ENCODE results near the gene L3MBTL4.
A peak's percentile ranks its signal among the peaks of the same experiment; 100 is the strongest.

Gene L3MBTL4

GRCh38 chr18:5948237-5948636 lies 466.5 kb downstream of the L3MBTL4 start:
- no peak for DNase-seq

GRCh38 chr18:5944448-5944847 lies 470.3 kb downstream of the L3MBTL4 start:
- DNase-seq, result no peak

DNA sequence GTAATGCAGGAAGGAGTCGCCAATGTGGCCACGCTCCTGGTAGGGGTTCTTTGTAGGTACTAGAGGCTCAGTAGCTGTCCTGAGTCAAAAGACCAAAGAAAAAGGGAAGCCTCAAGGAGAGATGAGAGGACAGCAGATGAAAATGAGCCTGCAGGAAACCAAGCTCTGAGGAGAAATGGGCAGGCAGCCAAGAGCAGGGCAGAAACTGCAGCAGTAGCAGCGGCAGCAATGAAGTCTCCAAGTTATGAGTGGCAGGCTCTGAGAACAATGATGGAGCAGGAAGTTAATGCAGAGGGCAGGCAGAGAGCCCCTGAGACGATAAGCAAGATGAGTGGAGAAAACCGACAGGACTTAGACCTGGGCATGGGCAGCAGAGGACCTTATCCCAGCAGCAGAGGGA lies 471.2 kb downstream of the L3MBTL4 start:
- peak; percentile 32 for DNase-seq

GRCh38 chr18:5942591-5942990 lies 472.1 kb downstream of the L3MBTL4 start:
- DNase-seq, result peak; percentile 35

- DNase-seq, result no peak
Measured at GRCh38 chr18:5941890-5942289, 472.8 kb downstream of the L3MBTL4 start.

- no peak for DNase-seq
Measured at GRCh38 chr18:5939801-5940667, 474.7 kb downstream of the L3MBTL4 start.

DNA sequence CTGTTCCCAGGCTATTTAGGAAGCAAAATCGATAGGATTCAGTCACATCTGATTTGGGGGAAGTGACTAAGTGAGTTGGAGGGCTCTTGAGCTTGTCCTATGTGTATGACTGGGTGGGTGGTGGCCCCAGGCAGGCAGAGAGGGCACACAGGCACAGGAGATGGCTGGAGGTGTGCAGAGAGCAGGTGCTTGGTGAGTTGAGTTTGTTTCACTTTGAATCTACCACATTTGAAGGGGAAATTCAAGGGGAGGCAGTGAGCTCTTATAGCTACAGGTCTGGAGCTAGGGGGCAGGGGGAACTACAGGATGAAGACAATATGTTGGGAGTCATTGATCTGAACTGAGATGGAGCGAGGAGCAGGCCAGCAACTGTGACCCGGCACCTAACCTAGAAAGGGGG lies 476.9 kb downstream of the L3MBTL4 start:
- no peak for DNase-seq

DNA sequence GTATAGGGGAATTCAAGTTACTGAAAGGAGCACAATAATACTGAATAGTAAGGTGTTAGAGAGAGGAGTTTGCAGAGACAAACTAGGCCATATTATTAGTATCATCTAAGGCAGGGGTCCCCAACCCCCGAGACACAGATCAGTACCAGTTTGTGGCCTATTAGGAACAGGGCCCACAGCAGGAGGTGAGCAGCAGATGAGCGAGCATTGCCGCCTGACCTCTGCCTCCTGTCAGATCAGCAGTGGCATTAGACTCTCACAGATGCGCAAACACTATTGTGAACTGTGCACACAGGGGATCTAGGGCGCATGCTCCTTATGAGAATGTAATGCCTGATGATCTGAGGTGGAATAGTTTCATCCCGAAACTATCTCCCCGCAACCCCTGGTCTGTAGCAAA lies 477.6 kb downstream of the L3MBTL4 start:
- no peak for DNase-seq

DNA sequence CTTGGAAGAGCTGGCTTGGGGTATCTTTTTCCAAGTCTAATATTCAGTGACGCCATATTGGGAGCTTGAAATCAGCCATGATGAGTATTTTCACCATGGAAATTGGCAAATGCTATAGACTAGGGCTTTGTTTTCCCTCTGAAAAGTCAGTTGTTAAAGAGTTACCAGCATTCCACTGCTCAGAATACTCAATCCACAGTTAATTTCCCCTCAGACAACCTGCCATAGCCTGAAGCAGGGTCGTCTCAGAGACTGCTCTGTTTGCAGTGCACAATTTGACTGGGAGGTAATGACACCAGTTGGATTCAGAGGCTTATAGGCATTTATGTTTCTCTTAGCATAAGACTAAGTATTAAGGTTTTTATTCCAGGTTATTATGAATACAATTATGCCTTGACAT lies 483.9 kb downstream of the L3MBTL4 start:
- no peak for DNase-seq

- no peak for DNase-seq
Measured at GRCh38 chr18:5918205-5918858, 496.4 kb downstream of the L3MBTL4 start.

DNA sequence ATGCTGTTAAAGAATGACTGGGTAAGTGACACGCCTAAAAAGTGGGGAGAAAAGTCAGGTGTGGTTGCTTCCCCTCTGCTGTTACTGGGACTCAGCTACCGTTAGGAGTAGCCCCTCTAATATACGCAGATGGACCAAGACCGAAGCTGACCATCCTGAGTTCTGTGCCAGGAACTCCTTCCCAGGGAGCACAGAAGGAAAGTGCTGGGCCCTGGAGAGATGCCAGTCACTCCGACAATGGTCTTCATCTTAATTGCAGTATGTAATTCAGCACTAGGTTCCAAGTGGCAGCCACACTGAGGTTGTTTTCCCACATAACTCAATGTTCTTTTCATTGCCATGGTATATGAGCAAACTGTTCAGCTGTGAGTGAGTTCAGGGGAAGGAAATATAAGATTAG lies 499.8 kb downstream of the L3MBTL4 start:
- DNase-seq, result no peak

DNA sequence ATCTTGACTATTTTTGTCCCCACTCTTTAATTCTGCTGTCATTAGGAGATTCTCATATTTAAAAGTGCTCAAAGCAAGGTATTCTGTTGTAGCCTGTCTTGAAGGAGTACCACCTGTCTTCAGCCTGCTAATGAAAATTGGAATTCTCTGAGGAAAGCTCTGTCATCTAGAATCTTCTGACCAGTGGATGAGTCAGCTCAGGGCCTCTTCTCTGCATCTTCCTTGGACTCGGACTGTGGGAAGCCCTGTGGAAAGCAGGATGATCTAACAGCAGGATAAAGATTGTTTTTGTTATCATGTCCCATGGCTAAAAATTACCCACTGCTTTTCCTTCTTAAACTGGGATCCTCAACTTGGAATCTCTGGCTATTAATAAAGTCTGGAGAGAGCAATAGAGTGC lies 500.7 kb downstream of the L3MBTL4 start:
- DNase-seq, result no peak

DNA sequence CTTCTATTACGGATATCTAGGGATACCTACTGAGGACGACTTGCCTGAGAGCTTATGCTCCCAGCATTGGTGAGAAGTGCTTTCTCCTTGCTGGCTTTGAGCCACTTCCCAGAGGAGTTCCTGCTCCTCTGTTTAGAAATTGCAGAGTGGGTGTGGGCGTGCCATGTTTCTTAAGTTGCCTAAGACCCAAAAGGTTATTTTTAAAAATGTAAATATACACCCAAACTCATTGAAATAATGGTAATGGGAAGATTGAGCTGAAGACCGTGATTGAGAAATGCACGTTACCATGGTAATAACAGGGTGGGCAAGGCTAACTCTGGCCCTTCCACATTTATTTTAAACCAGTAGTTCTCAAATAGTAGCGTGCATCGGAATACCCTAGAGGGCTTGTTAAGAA lies 502.1 kb downstream of the L3MBTL4 start:
- DNase-seq, result no peak

DNA sequence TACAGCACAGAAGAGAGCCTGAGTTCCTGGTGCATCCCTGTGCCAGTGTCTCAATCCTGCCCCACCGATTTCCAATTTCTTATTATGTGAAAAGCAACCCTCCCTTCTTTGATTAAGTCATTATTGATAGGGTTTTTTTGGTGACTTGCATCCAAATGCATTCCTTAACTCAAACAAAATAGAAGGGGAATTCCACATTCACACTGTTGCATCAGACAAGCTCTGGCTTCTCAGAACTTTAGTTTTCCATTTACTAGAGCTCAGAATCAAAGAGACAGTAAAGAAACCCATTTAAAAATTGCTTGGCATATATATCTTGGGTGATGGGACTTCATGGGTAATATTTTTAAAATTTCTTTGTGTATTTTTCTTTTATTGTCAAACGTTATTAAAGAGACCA lies 505.6 kb downstream of the L3MBTL4 start:
- no peak for DNase-seq

All from hematopoietic multipotent progenitor cell treated with erythropoietin and hydrocortisone succinate and interleukin-3 and kit ligand, for 4 days (in vitro differentiated cells).